ENCODE measurements around the gene OR10G2. TPM values are rescaled to one million over a fixed set of nuclear protein-coding genes. Genes with fewer than 3 reads are reported as not detected.

Gene OR10G2, protein sequence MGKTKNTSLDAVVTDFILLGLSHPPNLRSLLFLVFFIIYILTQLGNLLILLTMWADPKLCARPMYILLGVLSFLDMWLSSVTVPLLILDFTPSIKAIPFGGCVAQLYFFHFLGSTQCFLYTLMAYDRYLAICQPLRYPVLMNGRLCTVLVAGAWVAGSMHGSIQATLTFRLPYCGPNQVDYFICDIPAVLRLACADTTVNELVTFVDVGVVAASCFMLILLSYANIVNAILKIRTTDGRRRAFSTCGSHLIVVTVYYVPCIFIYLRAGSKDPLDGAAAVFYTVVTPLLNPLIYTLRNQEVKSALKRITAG
- not detected for total RNA-seq

DNA sequence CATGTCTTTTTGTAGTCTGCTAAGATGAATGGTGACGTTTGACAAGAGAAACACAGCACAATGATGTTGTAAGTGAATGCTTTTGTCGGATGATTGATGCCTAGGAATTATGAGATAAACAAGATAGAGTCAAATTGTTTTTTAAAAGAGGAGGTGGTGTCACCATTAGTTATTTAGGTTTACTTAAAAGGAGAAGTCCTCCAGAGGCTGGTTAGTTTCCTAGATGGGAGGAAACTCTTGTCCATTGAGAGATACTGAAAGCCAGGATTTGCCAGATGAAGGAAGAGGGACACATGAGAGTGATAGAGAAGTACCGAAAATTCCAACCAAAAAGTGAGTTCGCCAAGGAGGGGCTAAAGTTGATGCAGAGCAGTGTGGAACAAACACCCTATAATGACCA, at the start of gene OR10G2:
Gene OR10G2, minus strand, starts transcription at position 101 of the 400 bp plus-strand sequence. Its CDS starts 98 bp downstream, at position 3.
- no peak for DNase-seq (ENCODE audit: extremely low spot score in 2 of 2)
- TF ChIP-seq, protein P1, sequence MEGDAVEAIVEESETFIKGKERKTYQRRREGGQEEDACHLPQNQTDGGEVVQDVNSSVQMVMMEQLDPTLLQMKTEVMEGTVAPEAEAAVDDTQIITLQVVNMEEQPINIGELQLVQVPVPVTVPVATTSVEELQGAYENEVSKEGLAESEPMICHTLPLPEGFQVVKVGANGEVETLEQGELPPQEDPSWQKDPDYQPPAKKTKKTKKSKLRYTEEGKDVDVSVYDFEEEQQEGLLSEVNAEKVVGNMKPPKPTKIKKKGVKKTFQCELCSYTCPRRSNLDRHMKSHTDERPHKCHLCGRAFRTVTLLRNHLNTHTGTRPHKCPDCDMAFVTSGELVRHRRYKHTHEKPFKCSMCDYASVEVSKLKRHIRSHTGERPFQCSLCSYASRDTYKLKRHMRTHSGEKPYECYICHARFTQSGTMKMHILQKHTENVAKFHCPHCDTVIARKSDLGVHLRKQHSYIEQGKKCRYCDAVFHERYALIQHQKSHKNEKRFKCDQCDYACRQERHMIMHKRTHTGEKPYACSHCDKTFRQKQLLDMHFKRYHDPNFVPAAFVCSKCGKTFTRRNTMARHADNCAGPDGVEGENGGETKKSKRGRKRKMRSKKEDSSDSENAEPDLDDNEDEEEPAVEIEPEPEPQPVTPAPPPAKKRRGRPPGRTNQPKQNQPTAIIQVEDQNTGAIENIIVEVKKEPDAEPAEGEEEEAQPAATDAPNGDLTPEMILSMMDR (IDR thresholded peaks at IDR 0.05): no peak
- TF ChIP-seq POLR2AphosphoS5 (IDR thresholded peaks at IDR 0.05; ENCODE audit: insufficient read depth in 1 of 2, low read depth in 1 of 2) (no peak), POLR2A (IDR thresholded peaks at IDR 0.05) (no peak)
- Histone ChIP-seq H3K36me3 (no peaks in the 10 kb centered on the region), H3K27ac (no peak within 1 kb of the TSS), H3K27me3 (no peaks in the 10 kb centered on the region), H3K4me3 (no peak within 1 kb of the TSS), H3K9me3 (no peaks in the 10 kb centered on the region), H3K4me1 (no peaks in the 10 kb centered on the region)
- intact Hi-C loops (cut with DNase I): no loop called here

DNA sequence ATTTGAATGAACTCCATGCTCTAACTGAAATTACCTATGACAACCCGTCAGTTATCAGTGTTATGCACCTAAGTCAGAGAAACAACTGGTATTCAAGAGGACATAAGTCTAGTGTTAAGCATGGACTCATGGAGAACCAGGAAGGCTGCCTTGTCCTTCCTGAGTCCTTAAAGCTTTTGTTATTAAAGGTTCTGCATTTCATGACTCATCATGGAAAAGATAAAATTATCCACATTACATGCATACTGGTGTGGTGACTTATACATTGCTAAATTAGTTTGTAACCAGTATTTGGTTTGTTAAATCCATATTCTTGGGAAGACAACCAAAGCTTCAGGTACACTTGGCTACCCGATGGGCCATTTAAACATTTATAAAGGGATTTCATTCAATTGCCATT, 45.3 kb upstream of the OR10G2 start:
- intact Hi-C loops (cut with DNase I): no loop called here
- Histone ChIP-seq H3K4me3 (no peak overlapping the region), H3K4me1 (no peaks in the 10 kb centered on the region), H3K27me3 (no peaks in the 10 kb centered on the region), H3K9me3 (no peaks in the 10 kb centered on the region), H3K36me3 (no peaks in the 10 kb centered on the region), H3K27ac (no peak overlapping the region)
- DNase-seq (ENCODE audit: extremely low spot score in 2 of 2): no peak
- TF ChIP-seq, protein P1 (IDR thresholded peaks at IDR 0.05): no peak
- TF ChIP-seq POLR2A (IDR thresholded peaks at IDR 0.05) (no peak), POLR2AphosphoS5 (IDR thresholded peaks at IDR 0.05; ENCODE audit: insufficient read depth in 1 of 2, low read depth in 1 of 2) (no peak)

DNA sequence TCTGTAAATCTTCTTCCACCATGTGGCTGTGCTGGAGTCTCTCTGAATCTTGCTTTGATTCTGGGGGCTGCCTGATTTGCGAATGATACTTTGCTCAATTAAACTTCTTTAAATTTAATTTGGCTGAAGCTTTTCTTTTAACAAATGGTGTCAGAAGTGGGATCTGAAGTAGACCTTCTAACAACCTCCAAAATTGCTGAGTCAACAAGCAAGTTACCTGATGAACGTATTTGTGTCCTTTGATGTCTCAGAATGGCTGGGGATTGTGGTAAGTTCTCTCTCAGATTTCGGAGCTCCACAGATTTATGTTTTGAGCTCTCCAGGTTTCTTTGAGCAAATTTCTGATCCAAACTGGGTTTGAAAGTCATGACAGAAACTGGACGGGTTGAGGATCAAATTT, 40.8 kb upstream of the OR10G2 start:
- Histone ChIP-seq H3K27ac (no peak overlapping the region), H3K4me1 (no peaks in the 10 kb centered on the region), H3K27me3 (no peaks in the 10 kb centered on the region), H3K4me3 (no peak overlapping the region), H3K9me3 (no peaks in the 10 kb centered on the region), H3K36me3 (no peaks in the 10 kb centered on the region)
- TF ChIP-seq, protein P1 (IDR thresholded peaks at IDR 0.05): no peak
- no peak for TF ChIP-seq POLR2AphosphoS5 (IDR thresholded peaks at IDR 0.05; ENCODE audit: insufficient read depth in 1 of 2, low read depth in 1 of 2)
- no peak for TF ChIP-seq POLR2A (IDR thresholded peaks at IDR 0.05)
- DNase-seq (ENCODE audit: extremely low spot score in 2 of 2): no peak
- intact Hi-C loops (cut with DNase I): no loop called here

DNA sequence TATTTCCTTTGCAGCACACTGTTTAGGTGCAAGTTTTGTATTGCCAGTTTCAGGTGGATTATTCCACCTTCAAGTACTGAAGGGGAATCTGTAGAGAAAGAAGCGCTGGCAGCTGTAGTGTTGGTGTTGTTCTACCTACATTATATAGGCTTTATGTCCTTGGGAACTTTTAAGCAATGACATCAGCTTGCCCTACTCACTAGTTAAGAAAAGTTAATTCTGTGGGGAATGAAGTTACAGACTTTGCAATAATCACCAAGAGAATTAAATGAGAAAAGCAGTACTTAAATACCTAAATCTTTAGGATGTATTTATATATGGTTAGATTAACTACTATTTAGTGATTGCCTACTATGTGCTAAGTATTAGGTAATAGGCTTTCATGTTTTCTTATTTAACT, 39.0 kb upstream of the OR10G2 start, which contains the start of gene OR4E1:
Gene OR4E1, minus strand, starts transcription at position 101 of the 400 bp plus-strand sequence. CDS start 2,883 bp downstream, outside the sequence.
- Histone ChIP-seq H3K36me3 (no peaks in the 10 kb centered on the region), H3K4me3 (no peak within 1 kb of the TSS), H3K27ac (no peak within 1 kb of the TSS), H3K9me3 (no peaks in the 10 kb centered on the region), H3K4me1 (no peaks in the 10 kb centered on the region), H3K27me3 (no peaks in the 10 kb centered on the region)
- TF ChIP-seq POLR2A (IDR thresholded peaks at IDR 0.05): no peak
- TF ChIP-seq, protein P1 (IDR thresholded peaks at IDR 0.05): no peak
- TF ChIP-seq POLR2AphosphoS5 (IDR thresholded peaks at IDR 0.05; ENCODE audit: insufficient read depth in 1 of 2, low read depth in 1 of 2): no peak
- DNase-seq (ENCODE audit: extremely low spot score in 2 of 2): no peak
- intact Hi-C loops (cut with DNase I): no loop called here

DNA sequence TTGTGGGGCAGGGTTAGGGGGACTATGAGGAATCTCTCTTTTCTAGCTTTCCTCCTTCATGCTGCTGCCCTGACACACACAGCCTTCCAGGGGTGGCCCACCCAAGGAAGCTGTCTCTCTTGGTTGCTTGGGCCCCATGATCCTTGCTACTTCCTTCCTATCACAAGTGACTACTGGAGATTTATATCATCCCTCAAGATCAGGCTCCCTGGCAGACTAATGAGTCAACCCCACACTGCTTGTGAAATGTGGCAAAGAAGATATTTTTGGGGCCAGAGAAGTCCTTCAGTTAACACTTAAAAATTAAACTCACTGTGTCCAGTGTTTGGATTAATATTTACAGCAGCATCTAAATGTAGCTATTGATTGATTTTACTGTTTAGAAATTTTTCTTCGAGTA, 37.4 kb upstream of the OR10G2 start:
- intact Hi-C loops (cut with DNase I): no loop called here
- TF ChIP-seq POLR2AphosphoS5 (IDR thresholded peaks at IDR 0.05; ENCODE audit: insufficient read depth in 1 of 2, low read depth in 1 of 2): no peak
- TF ChIP-seq, protein P1 (IDR thresholded peaks at IDR 0.05): no peak
- TF ChIP-seq POLR2A (IDR thresholded peaks at IDR 0.05): no peak

More for the DNA sequence above, 37.4 kb upstream of the OR10G2 start:
- H3K4me3 ChIP-seq: no peak overlapping the region
- no peak overlapping the region for H3K27ac ChIP-seq
- DNase-seq (ENCODE audit: extremely low spot score in 2 of 2): no peak
- no peaks in the 10 kb centered on the region for H3K27me3 ChIP-seq
- H3K9me3 ChIP-seq: no peaks in the 10 kb centered on the region
- no peaks in the 10 kb centered on the region for H3K36me3 ChIP-seq
- no peaks in the 10 kb centered on the region for H3K4me1 ChIP-seq

All from vagina (tissue), 2 donors.